Endothelial cell (in vitro differentiated cells): ENCODE results near the gene RAPGEF4. TPM values are rescaled to one million over a fixed set of nuclear protein-coding genes. Genes with fewer than 3 reads are reported as not detected.
"Not testable (repeated sequence)": the region's sequence is repeated elsewhere in the genome, so short reads cannot be mapped to it uniquely, and the experiment has no call there.

Experiments
- DNase-seq: peaks from one replicate; pipeline ENCODE4 v3.0.0; 2021; ENCODE audit warnings: low spot score
- H3K27ac Mint-ChIP-seq: one replicate; pipeline ENCODE4 v1.8.0; 2021; ENCODE audit warnings: mixed read lengths, inconsistent platforms; ENCODE audit not compliant: unreplicated experiment
- H3K27me3 Mint-ChIP-seq: one replicate; pipeline ENCODE4 v1.8.0; 2021; ENCODE audit warnings: mild to moderate bottlenecking, moderate library complexity, mixed read lengths, inconsistent platforms; ENCODE audit not compliant: unreplicated experiment
- H3K36me3 Mint-ChIP-seq: one replicate; pipeline ENCODE4 v1.8.0; 2021; ENCODE audit warnings: mild to moderate bottlenecking, low read depth, mixed read lengths, inconsistent platforms; ENCODE audit not compliant: unreplicated experiment
- H3K4me1 Mint-ChIP-seq: one replicate; pipeline ENCODE4 v1.8.0; 2021; ENCODE audit warnings: mild to moderate bottlenecking, mixed read lengths, inconsistent platforms; ENCODE audit not compliant: unreplicated experiment
- H3K4me3 Mint-ChIP-seq: one replicate; pipeline ENCODE4 v1.8.0; 2021; ENCODE audit warnings: mild to moderate bottlenecking, mixed read lengths, inconsistent platforms; ENCODE audit not compliant: unreplicated experiment
- H3K9me3 Mint-ChIP-seq: one replicate; pipeline ENCODE4 v1.8.0; 2021; ENCODE audit warnings: mixed read lengths, inconsistent platforms; ENCODE audit not compliant: unreplicated experiment
- total RNA-seq: library from RNA; stranded (reverse); fragmentation: NEBNext Ultra II Directional; extraction: Animal tissue kit (Norgen Biotek cat#: 25700); gene quantifications from one replicate; pipeline ENCODE4 v1.2.1, GENCODE V29; 2021; ENCODE audit not compliant: unreplicated experiment
- TF ChIP-seq, protein P1 (sequence below): fragments of 200-600 bp; sonication (generic); IDR thresholded peaks from one replicate; pipeline ENCODE4 v1.5.0; 2021; ENCODE audit warnings: antibody characterized with exemption; ENCODE audit not compliant: unreplicated experiment

RAPGEF4 gene
- total RNA-seq, 1 donor from 2014 or later = 7.5 TPM

DNA sequence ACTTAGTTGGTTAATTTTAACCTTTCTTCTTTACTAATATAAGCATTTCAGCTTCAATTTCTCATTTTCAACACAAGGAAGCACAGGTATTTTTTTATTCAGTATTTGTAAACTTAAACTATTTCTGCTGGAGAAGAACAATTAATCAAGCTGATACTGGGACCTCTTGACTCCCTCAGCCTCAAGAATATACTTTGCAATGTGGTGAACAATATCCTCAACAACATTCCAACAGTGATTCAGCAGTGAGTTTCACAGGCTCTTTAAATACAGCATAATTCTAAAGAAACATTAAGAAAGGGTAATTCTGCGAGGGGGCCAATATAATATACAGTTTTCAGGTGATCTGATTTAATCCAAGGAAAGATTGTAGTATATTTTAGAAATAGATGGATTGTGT, 10.0 kb downstream of the RAPGEF4 start:
- Mint-ChIP-seq H3K27ac (no peak overlapping the region), H3K9me3 (no peaks in the 10 kb centered on the region), H3K4me1 (no peaks in the 10 kb centered on the region), H3K27me3 (peaks cover 1% of the 10 kb centered on the region), H3K4me3 (no peak overlapping the region), H3K36me3 (no peaks in the 10 kb centered on the region)
- TF ChIP-seq, protein P1, sequence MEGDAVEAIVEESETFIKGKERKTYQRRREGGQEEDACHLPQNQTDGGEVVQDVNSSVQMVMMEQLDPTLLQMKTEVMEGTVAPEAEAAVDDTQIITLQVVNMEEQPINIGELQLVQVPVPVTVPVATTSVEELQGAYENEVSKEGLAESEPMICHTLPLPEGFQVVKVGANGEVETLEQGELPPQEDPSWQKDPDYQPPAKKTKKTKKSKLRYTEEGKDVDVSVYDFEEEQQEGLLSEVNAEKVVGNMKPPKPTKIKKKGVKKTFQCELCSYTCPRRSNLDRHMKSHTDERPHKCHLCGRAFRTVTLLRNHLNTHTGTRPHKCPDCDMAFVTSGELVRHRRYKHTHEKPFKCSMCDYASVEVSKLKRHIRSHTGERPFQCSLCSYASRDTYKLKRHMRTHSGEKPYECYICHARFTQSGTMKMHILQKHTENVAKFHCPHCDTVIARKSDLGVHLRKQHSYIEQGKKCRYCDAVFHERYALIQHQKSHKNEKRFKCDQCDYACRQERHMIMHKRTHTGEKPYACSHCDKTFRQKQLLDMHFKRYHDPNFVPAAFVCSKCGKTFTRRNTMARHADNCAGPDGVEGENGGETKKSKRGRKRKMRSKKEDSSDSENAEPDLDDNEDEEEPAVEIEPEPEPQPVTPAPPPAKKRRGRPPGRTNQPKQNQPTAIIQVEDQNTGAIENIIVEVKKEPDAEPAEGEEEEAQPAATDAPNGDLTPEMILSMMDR = no peak
- DNase-seq = no peak

DNA sequence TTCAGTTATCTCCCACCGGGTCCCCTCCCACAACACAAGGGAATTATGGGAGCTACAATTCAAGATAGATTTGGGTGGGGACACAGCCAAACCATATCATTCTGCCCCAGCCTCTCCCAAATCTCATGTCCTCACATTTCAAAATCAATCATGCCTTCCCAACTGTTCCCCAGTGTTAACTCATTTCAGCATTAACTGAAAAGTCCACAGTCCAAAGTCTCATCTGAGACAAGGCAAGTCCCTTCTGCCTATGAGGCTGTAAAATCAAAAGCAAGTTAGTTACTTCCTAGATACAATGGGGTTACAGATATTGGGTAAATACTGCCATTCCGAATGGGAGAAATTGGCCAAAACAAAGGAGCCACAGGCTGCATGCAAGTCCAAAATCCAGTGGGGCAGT, 12.9 kb downstream of the RAPGEF4 start:
- not testable (repeated sequence) for H3K27ac Mint-ChIP-seq, H3K36me3 Mint-ChIP-seq, H3K9me3 Mint-ChIP-seq, H3K4me1 Mint-ChIP-seq, DNase-seq, H3K27me3 Mint-ChIP-seq, H3K4me3 Mint-ChIP-seq

DNA sequence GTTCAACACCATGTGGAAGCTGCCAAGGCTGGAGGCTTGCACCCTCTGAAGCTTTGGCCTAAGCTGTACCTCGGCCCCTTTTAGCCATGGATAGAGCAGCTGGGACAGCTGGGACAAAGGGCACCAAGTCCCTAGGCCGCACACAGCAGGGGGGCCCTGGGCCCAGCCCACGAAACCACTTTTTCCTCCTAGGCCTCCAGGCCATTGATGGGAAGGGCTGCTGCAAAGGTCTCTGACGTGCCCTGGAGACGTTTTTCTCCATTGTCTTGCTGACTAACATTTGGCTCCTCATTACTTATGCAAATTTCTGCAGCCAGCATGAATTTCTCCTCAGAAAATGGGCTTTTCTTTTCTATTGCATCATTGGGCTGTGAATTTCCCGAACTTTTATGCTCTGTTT, 13.7 kb downstream of the RAPGEF4 start:
- no peak for DNase-seq
- Mint-ChIP-seq H3K36me3 (no peaks in the 10 kb centered on the region), H3K4me3 (no peak overlapping the region), H3K27ac (no peak overlapping the region), H3K4me1 (peaks cover 4% of the 10 kb centered on the region), H3K27me3 (no peaks in the 10 kb centered on the region), H3K9me3 (no peaks in the 10 kb centered on the region)
- TF ChIP-seq, protein P1 = no peak

DNA sequence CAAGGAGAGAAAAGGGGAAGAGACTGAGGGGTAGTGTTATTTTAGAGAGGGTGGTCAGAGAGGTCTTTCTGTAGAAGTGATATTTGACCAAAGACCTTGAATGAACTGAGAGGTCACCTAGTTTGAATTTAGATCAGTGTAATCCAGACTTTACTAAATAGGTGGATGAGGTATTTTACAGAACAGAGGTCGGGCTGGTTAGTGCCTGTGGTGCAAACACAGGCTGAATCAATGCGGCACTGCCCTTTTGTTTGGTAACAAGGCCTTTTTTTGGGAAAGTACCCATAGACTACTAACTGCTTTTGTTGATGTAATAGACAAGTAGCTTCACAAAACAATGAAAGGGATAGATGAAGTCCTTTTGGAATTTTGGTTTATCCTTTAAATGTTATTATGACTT, 15.9 kb downstream of the RAPGEF4 start:
- H3K36me3 Mint-ChIP-seq = no peaks in the 10 kb centered on the region
- H3K27me3 Mint-ChIP-seq = no peaks in the 10 kb centered on the region
- TF ChIP-seq, protein P1 = no peak
- H3K4me1 Mint-ChIP-seq = peaks cover 4% of the 10 kb centered on the region
- no peak for DNase-seq
- H3K27ac Mint-ChIP-seq = no peak overlapping the region
- H3K4me3 Mint-ChIP-seq = no peak overlapping the region
- H3K9me3 Mint-ChIP-seq = no peaks in the 10 kb centered on the region

DNA sequence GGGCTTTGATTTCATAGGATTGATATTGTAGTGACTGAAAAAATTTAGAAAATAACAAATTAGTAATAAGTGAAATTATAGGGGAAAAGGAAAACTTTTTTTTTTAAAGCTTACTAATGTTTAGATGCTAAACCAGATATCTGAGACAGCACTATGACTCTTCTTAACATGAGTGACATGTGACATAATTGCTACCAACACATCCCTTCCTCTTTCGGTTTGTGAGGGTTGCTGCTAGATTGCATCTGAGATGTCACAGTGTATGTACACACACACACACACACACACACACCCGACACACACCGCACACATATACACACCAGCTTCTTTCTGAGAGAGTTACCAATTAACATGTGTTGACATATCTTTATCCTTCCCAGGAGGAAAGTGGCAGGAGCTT, 18.0 kb downstream of the RAPGEF4 start:
- peaks cover 4% of the 10 kb centered on the region for H3K4me1 Mint-ChIP-seq
- no peak for DNase-seq
- TF ChIP-seq, protein P1 = no peak

DNA sequence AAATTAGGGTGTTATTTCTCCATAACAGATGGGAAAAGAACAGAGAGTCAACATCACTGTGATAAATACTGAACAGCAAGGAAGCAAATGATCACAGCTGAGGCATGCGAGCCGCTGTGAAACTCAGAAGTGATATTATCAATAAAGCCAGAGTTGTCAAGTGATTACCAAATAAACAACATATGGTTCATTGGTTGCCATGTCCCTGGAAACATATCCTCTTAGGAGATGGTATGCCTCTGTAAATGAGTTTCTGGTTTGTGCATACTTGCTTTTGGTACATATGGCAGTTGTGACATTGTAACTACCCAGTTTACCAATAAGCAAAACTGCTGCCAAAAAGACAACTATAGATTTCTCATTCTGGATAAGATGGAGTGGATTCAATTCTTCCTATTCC, 23.8 kb downstream of the RAPGEF4 start:
- Mint-ChIP-seq H3K36me3 (peaks cover 13% of the 10 kb centered on the region), H3K9me3 (peaks cover 3% of the 10 kb centered on the region), H3K4me1 (no peaks in the 10 kb centered on the region), H3K4me3 (no peak overlapping the region), H3K27ac (no peak overlapping the region), H3K27me3 (no peaks in the 10 kb centered on the region)
- DNase-seq = no peak
- TF ChIP-seq, protein P1 = no peak

More for the DNA sequence above, 18.0 kb downstream of the RAPGEF4 start:
- H3K4me3 Mint-ChIP-seq = no peak overlapping the region
- H3K27ac Mint-ChIP-seq = no peak overlapping the region
- H3K36me3 Mint-ChIP-seq = no peaks in the 10 kb centered on the region
- no peaks in the 10 kb centered on the region for H3K27me3 Mint-ChIP-seq
- no peaks in the 10 kb centered on the region for H3K9me3 Mint-ChIP-seq
